GM12878 (cell line): ENCODE measurements around the gene ATRNL1. TPM values are rescaled to one million over a fixed set of nuclear protein-coding genes. Genes with fewer than 3 reads are reported as not detected.

Experiments used
- ATAC-seq: fragments of 200-7000 bp; cut with Tn5 transposase; 3 replicates; pipeline ENCODE4 v1.9.1; 2020; ENCODE audit warnings: mild to moderate bottlenecking, moderate library complexity
- BruUV-seq: library from RNA; stranded (reverse); fragments of 400-500 nt; replicated peaks from 2 replicates; lab custom pipeline; 2021; lab: Mats Ljungman, UMichigan
- CTCF ChIA-PET: fragments of 300-600 bp; sonication (Branson Sonifier 250); formaldehyde crosslinking; extraction: SDS; loops from one replicate; lab custom pipeline; 2021; ENCODE audit warnings: inconsistent platforms; lab: Yijun Ruan, JAX
- POLR2A ChIA-PET: fragments of 350-600 bp; formaldehyde crosslinking; extraction: SDS; loops from one replicate; lab custom pipeline; 2021; ENCODE audit warnings: inconsistent platforms; lab: Charles Lee
- RAD21 ChIA-PET: fragments of 300-600 bp; sonication (Branson Sonifier 250); formaldehyde crosslinking; loops from one replicate; lab custom pipeline; 2023; ENCODE audit warnings: antibody characterized with exemption; ENCODE audit not compliant: unreplicated experiment; lab: Charles Lee
- SMC1A ChIA-PET: fragments of 300-600 bp; sonication (Branson Sonifier 250); formaldehyde crosslinking; loops from one replicate; lab custom pipeline; 2023; ENCODE audit not compliant: unreplicated experiment, uncharacterized antibody; lab: Charles Lee
- DNase-seq: peaks from one replicate; pipeline ENCODE4 v3.0.0-alpha.2; 2011; ENCODE audit warnings: low read depth, low spot score
- FAIRE-seq: peaks from 3 replicates; lab custom pipeline; 2011; peaks lifted over from hg19 to GRCh38; lab: Jason Lieb, UNC
- H2AFZ ChIP-seq: 2 replicates; pipeline ENCODE4 v1.6.0; 2011; ENCODE audit warnings: low read depth, low read length, control low read depth; ENCODE audit not compliant: control insufficient read depth
- H3K27ac ChIP-seq: 2 replicates; pipeline ENCODE4 v1.5.1; 2011; ENCODE audit warnings: control low read depth; ENCODE audit not compliant: control insufficient read depth, insufficient read depth
- H3K27me3 ChIP-seq, 2 experiments: replicated peaks in 1 of 2; 2 replicates each; pipeline versions ENCODE4 v1.6.0 to v1.6.1; 2011; ENCODE audit warnings: low read length in 1 of 2; ENCODE audit not compliant: control insufficient read depth in 2 of 2, insufficient read depth in 2 of 2
- H3K36me3 ChIP-seq, 2 experiments: 2 replicates each; pipeline ENCODE4 v1.5.1; 2011; ENCODE audit warnings: low read length in 1 of 2; ENCODE audit not compliant: control insufficient read depth in 2 of 2, insufficient read depth in 2 of 2
- H3K4me1 ChIP-seq: 2 replicates; pipeline ENCODE4 v1.6.1; 2011; ENCODE audit warnings: mild to moderate bottlenecking, low read length, moderate library complexity, mixed read lengths; ENCODE audit not compliant: control insufficient read depth, insufficient read depth
- H3K4me2 ChIP-seq: 2 replicates; pipeline ENCODE4 v1.6.0; 2011; ENCODE audit warnings: control low read depth; ENCODE audit not compliant: control insufficient read depth, insufficient read depth
- H3K4me3 ChIP-seq: fragments of 200-600 bp; sonication (generic); 2 replicates; pipeline ENCODE4 v1.5.1; 2016
- H3K79me2 ChIP-seq: 2 replicates; pipeline ENCODE4 v1.6.0; 2011; ENCODE audit warnings: low read length; ENCODE audit not compliant: control insufficient read depth, insufficient read depth
- H3K9ac ChIP-seq: 2 replicates; pipeline ENCODE4 v1.8.0; 2011; ENCODE audit warnings: low read length, control low read depth, mixed read lengths; ENCODE audit not compliant: control insufficient read depth, insufficient read depth
- H3K9me3 ChIP-seq: replicated peaks from 3 replicates; pipeline ENCODE4 v1.5.1; 2011; ENCODE audit warnings: mild to moderate bottlenecking, low read length; ENCODE audit not compliant: control insufficient read depth, insufficient read depth
- H4K20me1 ChIP-seq: 2 replicates; pipeline ENCODE4 v1.6.0; 2011; ENCODE audit not compliant: control insufficient read depth, insufficient read depth
- DPF2 ChIP-seq: fragments of 450-650 bp; IDR thresholded peaks from 2 replicates; pipeline ENCODE4 v1.6.1; 2017; ENCODE audit warnings: mild to moderate bottlenecking
- MYC ChIP-seq: IDR thresholded peaks from 2 replicates; pipeline ENCODE4 v1.6.1; 2011; ENCODE audit warnings: mild to moderate bottlenecking, low read length, moderate library complexity, inconsistent platforms; ENCODE audit not compliant: insufficient read depth, insufficient replicate concordance, insufficient read length, severe bottlenecking
- NFIC ChIP-seq: IDR thresholded peaks from 2 replicates; pipeline ENCODE4 v1.6.1; 2012; ENCODE audit warnings: low read depth, mild to moderate bottlenecking, inconsistent platforms, low read length, moderate library complexity
- NFXL1 ChIP-seq: fragments of 450-650 bp; IDR thresholded peaks from 2 replicates; pipeline ENCODE4 v1.6.1; 2017; ENCODE audit warnings: antibody characterized with exemption, mild to moderate bottlenecking, borderline replicate concordance
- RAD51 ChIP-seq: fragments of 450-650 bp; IDR thresholded peaks from 2 replicates; pipeline ENCODE4 v1.6.1; 2016; ENCODE audit warnings: moderate library complexity, mild to moderate bottlenecking, inconsistent platforms
- TCF3 ChIP-seq: IDR thresholded peaks from 2 replicates; pipeline ENCODE4 v1.6.1; 2012; ENCODE audit warnings: low read depth, mild to moderate bottlenecking, low read length, borderline replicate concordance; ENCODE audit not compliant: insufficient read depth
- WGBS: methylation state at CpG from one replicate; pipeline ENCODE4 v1.1.6; 2016; ENCODE audit warnings: low lambda C conversion rate; ENCODE audit not compliant: insufficient replicate concordance, insufficient coverage; ENCODE audit errors: missing lambda C conversion rate; 5-methylcytosine and 5-hydroxymethylcytosine counted together
- in situ Hi-C: fragments of 300-500 bp; cut with MboI; formaldehyde crosslinking; loops from 9 replicates; pipeline ENCODE4 v1.14.3; 2018; ENCODE audit warnings: mixed read lengths
- intact Hi-C: fragments of 100-400 bp; cut with micrococcal nuclease; formaldehyde crosslinking; loops from one replicate; pipeline ENCODE4 v1.14.2; 2022; ENCODE audit not compliant: unreplicated experiment
- polyA plus RNA-seq, 11 experiments: library from polyadenylated mRNA; depleted of rRNA in 4 of 11; unstranded in 6 of 11; stranded (reverse) in 5 of 11; fragments of >200 nt; fragmentation: Nextera tagmentation in 4 of 11; fragmentation: Illumina TruSeq in 1 of 11; extraction: Ambion mirVana in 4 of 11; extraction: Trizol in 1 of 11; gene quantifications; 1 replicate in 1 of 11; 2 replicates in 10 of 11; pipeline versions ENCODE4 v1.2.1 to v1.2.3, GENCODE V29; 2011 to 2016; ENCODE audit warnings: inconsistent platforms in 2 of 11, missing spikeins in 2 of 11, low read depth in 1 of 11
- total RNA-seq, 4 experiments: library from RNA; depleted of rRNA in 3 of 4; stranded (reverse); fragments of >200 nt in 3 of 4; fragmentation: Illumina TruSeq in 1 of 4; extraction: Trizol in 1 of 4; gene quantifications; 2 replicates each; pipeline versions ENCODE4 v1.2.1 to v1.2.3, GENCODE V29; 2013 to 2021
- TF ChIP-seq, protein P1 (sequence below): fragments of 150-350 bp; IDR thresholded peaks from 2 replicates; pipeline ENCODE4 v1.6.1; 2016; ENCODE audit warnings: low read depth, low read length
- TF ChIP-seq, protein P2 (sequence below): IDR thresholded peaks from 2 replicates; pipeline ENCODE4 v1.6.1; 2011; ENCODE audit warnings: low read depth, low read length, improper control_type of control experiment, borderline replicate concordance
- TF ChIP-seq, protein P3 (sequence below): fragments of 450-650 bp; IDR thresholded peaks from 2 replicates; pipeline ENCODE4 v1.6.1; 2017; ENCODE audit warnings: antibody characterized with exemption, mild to moderate bottlenecking, moderate library complexity
- TF ChIP-seq, protein P4 (sequence below): fragments of 450-650 bp; IDR thresholded peaks from 2 replicates; pipeline ENCODE4 v1.6.1; 2016; ENCODE audit warnings: mild to moderate bottlenecking, moderate library complexity, borderline replicate concordance

ATRNL1 gene
- total and polyA plus RNA-seq, 10 of the 15 experiments (the other 5 are each of a cell fraction or from before 2014, with no cell fraction given), result 0.03 to 1.4 (median 0.34) TPM

DNA sequence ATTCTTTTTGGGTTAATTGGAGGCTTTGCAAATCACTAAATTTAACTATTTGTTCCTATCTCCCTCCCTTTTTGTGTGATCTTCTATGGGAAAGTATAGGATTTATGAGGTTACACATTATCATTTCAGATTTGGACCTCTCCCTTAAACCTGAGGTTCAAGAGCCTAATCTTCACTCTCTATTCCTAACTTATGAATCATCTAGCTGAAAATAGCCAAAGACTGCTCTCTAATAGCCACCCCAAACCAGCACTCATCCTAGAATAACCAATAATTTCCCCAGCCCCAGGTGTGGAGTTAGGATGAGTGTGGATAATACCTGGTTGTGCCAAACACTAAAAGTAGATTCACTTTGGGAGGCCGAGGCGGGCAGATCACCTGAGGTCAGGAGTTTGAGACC, 680.7 kb downstream of the ATRNL1 start:
- H4K20me1 ChIP-seq, result no peaks in the 10 kb centered on the region
- no peak for ATAC-seq
- in situ Hi-C loops, result no loop called here
- no peaks in the 10 kb centered on the region for H3K4me1 ChIP-seq
- WGBS, result 10% methylated on average over 2 of the region's 2 CpGs
- no peak overlapping the region for H3K27ac ChIP-seq
- ChIA-PET CTCF (no interaction called here), POLR2A (no interaction called here), RAD21 (no interaction called here), SMC1A (no interaction called here)
- no peak overlapping the region for H3K9ac ChIP-seq
- BruUV-seq, result no TSS peak
- no peaks in the 10 kb centered on the region for H3K27me3 ChIP-seq
- H3K9me3 ChIP-seq, result no peaks in the 10 kb centered on the region
- intact Hi-C loops, result no loop called here
- H3K4me3 ChIP-seq, result no peak overlapping the region
- TF ChIP-seq NFIC (no peak), NFXL1 (no peak), RAD51 (no peak), MYC (no peak), TCF3 (no peak), DPF2 (no peak)
- TF ChIP-seq, protein P1, sequence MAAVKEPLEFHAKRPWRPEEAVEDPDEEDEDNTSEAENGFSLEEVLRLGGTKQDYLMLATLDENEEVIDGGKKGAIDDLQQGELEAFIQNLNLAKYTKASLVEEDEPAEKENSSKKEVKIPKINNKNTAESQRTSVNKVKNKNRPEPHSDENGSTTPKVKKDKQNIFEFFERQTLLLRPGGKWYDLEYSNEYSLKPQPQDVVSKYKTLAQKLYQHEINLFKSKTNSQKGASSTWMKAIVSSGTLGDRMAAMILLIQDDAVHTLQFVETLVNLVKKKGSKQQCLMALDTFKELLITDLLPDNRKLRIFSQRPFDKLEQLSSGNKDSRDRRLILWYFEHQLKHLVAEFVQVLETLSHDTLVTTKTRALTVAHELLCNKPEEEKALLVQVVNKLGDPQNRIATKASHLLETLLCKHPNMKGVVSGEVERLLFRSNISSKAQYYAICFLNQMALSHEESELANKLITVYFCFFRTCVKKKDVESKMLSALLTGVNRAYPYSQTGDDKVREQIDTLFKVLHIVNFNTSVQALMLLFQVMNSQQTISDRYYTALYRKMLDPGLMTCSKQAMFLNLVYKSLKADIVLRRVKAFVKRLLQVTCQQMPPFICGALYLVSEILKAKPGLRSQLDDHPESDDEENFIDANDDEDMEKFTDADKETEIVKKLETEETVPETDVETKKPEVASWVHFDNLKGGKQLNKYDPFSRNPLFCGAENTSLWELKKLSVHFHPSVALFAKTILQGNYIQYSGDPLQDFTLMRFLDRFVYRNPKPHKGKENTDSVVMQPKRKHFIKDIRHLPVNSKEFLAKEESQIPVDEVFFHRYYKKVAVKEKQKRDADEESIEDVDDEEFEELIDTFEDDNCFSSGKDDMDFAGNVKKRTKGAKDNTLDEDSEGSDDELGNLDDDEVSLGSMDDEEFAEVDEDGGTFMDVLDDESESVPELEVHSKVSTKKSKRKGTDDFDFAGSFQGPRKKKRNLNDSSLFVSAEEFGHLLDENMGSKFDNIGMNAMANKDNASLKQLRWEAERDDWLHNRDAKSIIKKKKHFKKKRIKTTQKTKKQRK, result no peak
- TF ChIP-seq, protein P2, sequence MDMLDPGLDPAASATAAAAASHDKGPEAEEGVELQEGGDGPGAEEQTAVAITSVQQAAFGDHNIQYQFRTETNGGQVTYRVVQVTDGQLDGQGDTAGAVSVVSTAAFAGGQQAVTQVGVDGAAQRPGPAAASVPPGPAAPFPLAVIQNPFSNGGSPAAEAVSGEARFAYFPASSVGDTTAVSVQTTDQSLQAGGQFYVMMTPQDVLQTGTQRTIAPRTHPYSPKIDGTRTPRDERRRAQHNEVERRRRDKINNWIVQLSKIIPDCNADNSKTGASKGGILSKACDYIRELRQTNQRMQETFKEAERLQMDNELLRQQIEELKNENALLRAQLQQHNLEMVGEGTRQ, result no peak
- TF ChIP-seq, protein P3, sequence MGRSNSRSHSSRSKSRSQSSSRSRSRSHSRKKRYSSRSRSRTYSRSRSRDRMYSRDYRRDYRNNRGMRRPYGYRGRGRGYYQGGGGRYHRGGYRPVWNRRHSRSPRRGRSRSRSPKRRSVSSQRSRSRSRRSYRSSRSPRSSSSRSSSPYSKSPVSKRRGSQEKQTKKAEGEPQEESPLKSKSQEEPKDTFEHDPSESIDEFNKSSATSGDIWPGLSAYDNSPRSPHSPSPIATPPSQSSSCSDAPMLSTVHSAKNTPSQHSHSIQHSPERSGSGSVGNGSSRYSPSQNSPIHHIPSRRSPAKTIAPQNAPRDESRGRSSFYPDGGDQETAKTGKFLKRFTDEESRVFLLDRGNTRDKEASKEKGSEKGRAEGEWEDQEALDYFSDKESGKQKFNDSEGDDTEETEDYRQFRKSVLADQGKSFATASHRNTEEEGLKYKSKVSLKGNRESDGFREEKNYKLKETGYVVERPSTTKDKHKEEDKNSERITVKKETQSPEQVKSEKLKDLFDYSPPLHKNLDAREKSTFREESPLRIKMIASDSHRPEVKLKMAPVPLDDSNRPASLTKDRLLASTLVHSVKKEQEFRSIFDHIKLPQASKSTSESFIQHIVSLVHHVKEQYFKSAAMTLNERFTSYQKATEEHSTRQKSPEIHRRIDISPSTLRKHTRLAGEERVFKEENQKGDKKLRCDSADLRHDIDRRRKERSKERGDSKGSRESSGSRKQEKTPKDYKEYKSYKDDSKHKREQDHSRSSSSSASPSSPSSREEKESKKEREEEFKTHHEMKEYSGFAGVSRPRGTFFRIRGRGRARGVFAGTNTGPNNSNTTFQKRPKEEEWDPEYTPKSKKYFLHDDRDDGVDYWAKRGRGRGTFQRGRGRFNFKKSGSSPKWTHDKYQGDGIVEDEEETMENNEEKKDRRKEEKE, result no peak
- TF ChIP-seq, protein P4, sequence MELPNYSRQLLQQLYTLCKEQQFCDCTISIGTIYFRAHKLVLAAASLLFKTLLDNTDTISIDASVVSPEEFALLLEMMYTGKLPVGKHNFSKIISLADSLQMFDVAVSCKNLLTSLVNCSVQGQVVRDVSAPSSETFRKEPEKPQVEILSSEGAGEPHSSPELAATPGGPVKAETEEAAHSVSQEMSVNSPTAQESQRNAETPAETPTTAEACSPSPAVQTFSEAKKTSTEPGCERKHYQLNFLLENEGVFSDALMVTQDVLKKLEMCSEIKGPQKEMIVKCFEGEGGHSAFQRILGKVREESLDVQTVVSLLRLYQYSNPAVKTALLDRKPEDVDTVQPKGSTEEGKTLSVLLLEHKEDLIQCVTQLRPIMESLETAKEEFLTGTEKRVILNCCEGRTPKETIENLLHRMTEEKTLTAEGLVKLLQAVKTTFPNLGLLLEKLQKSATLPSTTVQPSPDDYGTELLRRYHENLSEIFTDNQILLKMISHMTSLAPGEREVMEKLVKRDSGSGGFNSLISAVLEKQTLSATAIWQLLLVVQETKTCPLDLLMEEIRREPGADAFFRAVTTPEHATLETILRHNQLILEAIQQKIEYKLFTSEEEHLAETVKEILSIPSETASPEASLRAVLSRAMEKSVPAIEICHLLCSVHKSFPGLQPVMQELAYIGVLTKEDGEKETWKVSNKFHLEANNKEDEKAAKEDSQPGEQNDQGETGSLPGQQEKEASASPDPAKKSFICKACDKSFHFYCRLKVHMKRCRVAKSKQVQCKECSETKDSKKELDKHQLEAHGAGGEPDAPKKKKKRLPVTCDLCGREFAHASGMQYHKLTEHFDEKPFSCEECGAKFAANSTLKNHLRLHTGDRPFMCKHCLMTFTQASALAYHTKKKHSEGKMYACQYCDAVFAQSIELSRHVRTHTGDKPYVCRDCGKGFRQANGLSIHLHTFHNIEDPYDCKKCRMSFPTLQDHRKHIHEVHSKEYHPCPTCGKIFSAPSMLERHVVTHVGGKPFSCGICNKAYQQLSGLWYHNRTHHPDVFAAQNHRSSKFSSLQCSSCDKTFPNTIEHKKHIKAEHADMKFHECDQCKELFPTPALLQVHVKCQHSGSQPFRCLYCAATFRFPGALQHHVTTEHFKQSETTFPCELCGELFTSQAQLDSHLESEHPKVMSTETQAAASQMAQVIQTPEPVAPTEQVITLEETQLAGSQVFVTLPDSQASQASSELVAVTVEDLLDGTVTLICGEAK, result no peak
- H3K36me3 ChIP-seq, result no peaks in the 10 kb centered on the region
- no peak overlapping the region for H3K4me2 ChIP-seq
- no peak overlapping the region for H2AFZ ChIP-seq
- no peak for DNase-seq
- H3K79me2 ChIP-seq, result no peaks in the 10 kb centered on the region
- FAIRE-seq, result no peak
